ENCODE measurements around the gene ZIC4. TPM values are rescaled to one million over a fixed set of nuclear protein-coding genes. Genes with fewer than 3 reads are reported as not detected.
A peak's percentile ranks its signal among the peaks of the same experiment; 100 is the strongest.

ZIC4 gene
- total RNA-seq, 4 donors from 2014 or later: 0.21 TPM; not detected in 3

GRCh38 chr3:147361454-147362420 lies 44.6 kb downstream of the ZIC4 start:
- H3K4me1 ChIP-seq: peaks cover 0 to 5% (median 0%) of the 10 kb centered on the region in 4 donors
- no peak overlapping the region for H3K27ac ChIP-seq
- H3K36me3 ChIP-seq: no peaks in the 10 kb centered on the region
- peaks cover 0 to 99% of the 10 kb centered on the region in 2 donors for H3K27me3 ChIP-seq
- peaks cover 0 to 9% (median 0%) of the 10 kb centered on the region in 4 donors for H3K9me3 ChIP-seq
- peak in 1 of 2 donors; percentile 25 for DNase-seq (ENCODE audit: low spot score in 2 of 2)
- WGBS, 2 donors: 12 to 15% methylated on average over 12 of the region's 12 CpGs
- no peak for TF ChIP-seq EP300 (IDR thresholded peaks at IDR 0.05)
- no peak for TF ChIP-seq POLR2A (IDR thresholded peaks at IDR 0.05)
- peak; percentile 11 to 38 (median 27) for TF ChIP-seq CTCF (IDR thresholded peaks at IDR 0.05)
- no peak overlapping the region for H3K4me3 ChIP-seq

GRCh38 chr3:147360646-147361453 lies 45.5 kb downstream of the ZIC4 start:
- H3K27me3 ChIP-seq: peaks cover 0 to 100% of the 10 kb centered on the region in 2 donors

GRCh38 chr3:147360051-147360439 lies 46.3 kb downstream of the ZIC4 start:
- H3K4me3 ChIP-seq: no peak overlapping the region
- TF ChIP-seq POLR2A (IDR thresholded peaks at IDR 0.05) (no peak), CTCF (IDR thresholded peaks at IDR 0.05) (no peak), EP300 (IDR thresholded peaks at IDR 0.05) (no peak)
- peaks cover 0 to 14% (median 0%) of the 10 kb centered on the region in 4 donors for H3K9me3 ChIP-seq
- H3K36me3 ChIP-seq: no peaks in the 10 kb centered on the region
- 55 to 65% methylated on average over 5 of the region's 5 CpGs for WGBS, 2 donors
- no peak overlapping the region for H3K27ac ChIP-seq
- H3K4me1 ChIP-seq: peaks cover 0 to 5% (median 0%) of the 10 kb centered on the region in 4 donors
- DNase-seq (ENCODE audit: low spot score in 2 of 2): no peak
- peaks cover 0 to 100% of the 10 kb centered on the region in 2 donors for H3K27me3 ChIP-seq

More at GRCh38 chr3:147360646-147361453, 45.5 kb downstream of the ZIC4 start:
- Histone ChIP-seq H3K4me1 (peaks cover 0 to 5% (median 0%) of the 10 kb centered on the region in 4 donors), H3K9me3 (peaks cover 0 to 14% (median 0%) of the 10 kb centered on the region in 4 donors), H3K36me3 (no peaks in the 10 kb centered on the region), H3K27ac (no peak overlapping the region), H3K4me3 (no peak overlapping the region)
- TF ChIP-seq POLR2A (IDR thresholded peaks at IDR 0.05) (no peak), EP300 (IDR thresholded peaks at IDR 0.05) (no peak), CTCF (IDR thresholded peaks at IDR 0.05) (no peak)
- 12 to 13% methylated on average over 21 of the region's 21 CpGs for WGBS, 2 donors
- DNase-seq (ENCODE audit: low spot score in 2 of 2): no peak

GRCh38 chr3:147359177-147360050 lies 46.9 kb downstream of the ZIC4 start:
- no peak for TF ChIP-seq EP300 (IDR thresholded peaks at IDR 0.05)
- TF ChIP-seq POLR2A (IDR thresholded peaks at IDR 0.05): no peak
- TF ChIP-seq CTCF (IDR thresholded peaks at IDR 0.05): no peak

More at GRCh38 chr3:147359177-147360050, 46.9 kb downstream of the ZIC4 start:
- WGBS, 2 donors: 16 to 25% methylated on average over 33 to 45 of the region's 45 CpGs
- H3K9me3 ChIP-seq: peaks cover 0 to 14% (median 0%) of the 10 kb centered on the region in 4 donors
- H3K27ac ChIP-seq: no peak overlapping the region
- H3K27me3 ChIP-seq: peaks cover 4 to 100% of the 10 kb centered on the region in 2 donors
- no peak for DNase-seq (ENCODE audit: low spot score in 2 of 2)
- no peak overlapping the region for H3K4me3 ChIP-seq
- peaks cover 0 to 10% (median 0%) of the 10 kb centered on the region in 4 donors for H3K4me1 ChIP-seq
- H3K36me3 ChIP-seq: no peaks in the 10 kb centered on the region

All from tibial nerve (tissue), 4 donors.